GM12801 (cell line): ENCODE measurements around the gene FRMD1.

Experiments
- CTCF ChIP-seq: IDR thresholded peaks from one replicate; pipeline ENCODE4 v1.5.1; 2011; ENCODE audit warnings: control low read depth; ENCODE audit not compliant: insufficient read length; ENCODE audit errors: extremely low read depth

The FRMD1 gene

DNA sequence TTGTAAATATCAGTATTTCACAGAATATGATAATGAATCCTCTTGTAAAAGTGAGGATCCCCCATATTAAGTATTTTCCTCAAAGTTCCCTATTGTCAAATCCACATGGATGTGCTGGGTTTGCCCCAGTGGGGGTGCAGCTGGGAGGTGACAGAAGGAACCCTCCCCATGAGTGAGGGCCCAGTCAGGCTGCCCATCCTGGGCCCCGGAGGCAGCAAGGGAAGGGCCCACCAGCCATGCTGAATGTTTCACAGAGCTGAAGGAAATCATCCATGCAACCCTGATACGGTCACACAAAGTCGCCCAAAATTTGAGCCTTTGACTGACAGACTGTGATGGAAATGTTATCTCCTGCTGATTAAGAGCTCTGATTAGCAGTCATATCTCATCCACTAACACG lies 39.7 kb downstream of the FRMD1 start:
- TF ChIP-seq CTCF = no peak

GRCh38 chr6:168038576-168039140 lies 40.4 kb downstream of the FRMD1 start:
- TF ChIP-seq CTCF = no peak

- no peak for TF ChIP-seq CTCF
Observed at GRCh38 chr6:168037856-168038255, 41.2 kb downstream of the FRMD1 start.

GRCh38 chr6:168037242-168037641 lies 41.8 kb downstream of the FRMD1 start:
- no peak for TF ChIP-seq CTCF

GRCh38 chr6:168035661-168036545 lies 43.1 kb downstream of the FRMD1 start:
- no peak for TF ChIP-seq CTCF

DNA sequence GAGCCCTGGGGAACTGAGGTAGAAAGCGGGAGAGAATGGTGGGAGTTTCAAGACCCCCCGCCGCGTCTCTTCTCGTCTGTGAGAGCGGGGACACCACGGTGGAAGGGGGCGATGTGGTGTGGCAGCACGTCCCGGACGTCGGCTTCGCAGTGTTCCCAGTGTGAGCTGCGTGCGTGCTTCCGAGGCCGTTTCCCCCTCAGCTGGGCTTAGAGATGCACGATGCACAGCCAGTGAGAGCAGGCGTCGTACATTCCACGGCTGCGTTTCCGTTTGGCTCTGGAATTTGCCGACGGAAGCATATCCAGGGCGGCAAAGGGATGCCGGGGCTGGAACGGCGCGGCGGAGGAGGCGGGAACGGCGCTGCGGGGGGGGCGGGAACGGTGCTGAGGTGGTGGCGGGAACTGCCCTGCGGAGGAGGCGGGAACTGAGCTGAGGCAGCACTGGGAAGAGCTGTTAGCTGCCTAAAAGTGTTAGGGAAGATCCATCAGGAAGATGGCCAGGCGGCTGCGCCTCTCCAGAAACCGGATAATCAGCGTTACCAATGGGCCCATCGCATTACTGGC lies 43.8 kb downstream of the FRMD1 start:
- no peak for TF ChIP-seq CTCF

- TF ChIP-seq CTCF = no peak
Observed at GRCh38 chr6:168034537-168034936, 44.5 kb downstream of the FRMD1 start.
